ENCODE measurements around the gene PLPP3. TPM values are rescaled to one million over a fixed set of nuclear protein-coding genes. Genes with fewer than 3 reads are reported as not detected.

Gene PLPP3
- total and polyA plus RNA-seq, 2 of the 8 experiments (the other 6 are each of a cell fraction or from before 2014, with no cell fraction given): 33.2 to 42.0 TPM

DNA sequence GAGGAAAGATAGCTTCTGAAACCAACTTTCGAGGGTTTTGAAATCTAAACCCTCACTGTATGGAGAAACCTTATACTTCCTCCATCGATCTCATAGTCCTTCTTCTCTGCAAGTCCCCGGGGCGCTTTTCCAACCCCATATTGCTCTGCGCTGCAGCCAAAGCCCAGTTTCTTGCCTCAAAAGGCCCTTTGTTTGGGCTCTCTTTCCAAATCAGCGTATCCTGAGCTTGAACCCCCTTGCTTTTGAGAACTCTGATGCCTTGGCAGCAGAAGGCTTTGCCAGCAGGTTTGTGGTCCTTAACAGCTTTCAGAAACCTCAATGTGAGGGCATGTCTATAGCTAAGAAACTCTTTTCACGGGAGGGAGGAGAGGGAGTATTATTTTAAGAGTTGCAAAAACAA is 21.6 kb downstream of the PLPP3 start:
- Histone ChIP-seq H3K79me1 (ENCODE audit: low read depth, low read length) (peaks cover 13% of the 10 kb centered on the region), H2AK5ac (ENCODE audit: low read depth, low read length) (no peak overlapping the region), H3K56ac (replicated peaks; ENCODE audit: insufficient read length, low read depth, low read length) (no peak overlapping the region), H4K91ac (replicated peaks; ENCODE audit: insufficient read length, low read length) (no peak overlapping the region), H4K20me1 (replicated peaks in 1 of 2; ENCODE audit: control insufficient read depth in 1 of 2, insufficient read depth in 2 of 2, low read length in 2 of 2) (peaks cover 0 to 6% of the 10 kb centered on the region in 2 experiments), H2BK15ac (ENCODE audit: low read length) (no peak overlapping the region), H3K9me3 (ENCODE audit: insufficient read depth in 2 of 2, low read depth in 1 of 2, low read length in 1 of 2) (no peaks in the 10 kb centered on the region), H2BK12ac (ENCODE audit: low read depth, low read length) (no peak overlapping the region), H4K8ac (ENCODE audit: extremely low read depth, insufficient read depth, low read length) (no peak overlapping the region; the same call in 1 of the 2 replicates), H3K9ac (replicated peaks in 1 of 4; ENCODE audit: extremely low read depth in 1 of 4, low read depth in 3 of 4, low read length in 3 of 4) (no peak overlapping the region), H3K14ac (ENCODE audit: insufficient read length) (no peak overlapping the region), H3K4me1 (replicated peaks in 1 of 4; ENCODE audit: control insufficient read depth in 3 of 4, insufficient read depth in 4 of 4, low read length in 3 of 4) (peaks cover 1 to 23% (median 14%) of the 10 kb centered on the region in 4 experiments; a peak in 5 of 7 replicates), H4K5ac (ENCODE audit: insufficient read length, low read depth, low read length) (no peak overlapping the region), H3K4ac (replicated peaks; ENCODE audit: insufficient read length, low read depth, low read length) (no peak overlapping the region), H3K27ac (ENCODE audit: low read depth, low read length) (no peak overlapping the region), H2BK5ac (ENCODE audit: low read depth, low read length) (no peak overlapping the region), H3K4me2 (ENCODE audit: insufficient read depth in 1 of 2, low read depth in 2 of 2, low read length in 2 of 2) (no peak overlapping the region), H2BK20ac (ENCODE audit: low read length) (no peak overlapping the region), H2AFZ (ENCODE audit: low read length) (no peak overlapping the region), H3K23me2 (ENCODE audit: low read depth, low read length) (no peaks in the 10 kb centered on the region), H3K18ac (ENCODE audit: extremely low read depth, low read length) (no peak overlapping the region), H2BK120ac (replicated peaks; ENCODE audit: low read depth, low read length) (no peak overlapping the region), H3K4me3 (ENCODE audit: extremely low read depth in 1 of 4, insufficient read depth in 2 of 4, low read depth in 3 of 4, low read length in 4 of 4) (no peak overlapping the region), H3K79me2 (ENCODE audit: control insufficient read depth in 1 of 2, insufficient read depth in 2 of 2, low read length in 2 of 2) (peaks cover 36 to 95% of the 10 kb centered on the region in 2 experiments), H3K27me3 (replicated peaks in 1 of 4; ENCODE audit: control insufficient read depth in 3 of 4, extremely low read depth in 1 of 4, insufficient read depth in 3 of 4, low read length in 3 of 4) (no peaks in the 10 kb centered on the region), H3K36me3 (ENCODE audit: control insufficient read depth in 2 of 4, insufficient read depth in 4 of 4, low read length in 3 of 4) (no peaks in the 10 kb centered on the region), H3K23ac (ENCODE audit: insufficient read length) (no peak overlapping the region)
- ChIA-PET POLR2A (ENCODE audit: partially characterized antibody) (interaction anchor here (1.1 to 1.4 kb wide), 4 partner anchors 10 to 122 kb away, joined by 3 to 5 read pairs (median 4); no protein-coding TSS in a partner anchor), CTCF (ENCODE audit: partially characterized antibody) (interaction anchor here (0.6 to 1.5 kb wide), 5 partner anchors 19 to 620 kb away, joined by 3 to 4 read pairs (median 3); no protein-coding TSS in a partner anchor)
- FAIRE-seq: no peak
- DNase-seq (ENCODE audit: low read depth in 1 of 2, low spot score in 2 of 2): no peak
- 91% methylated on average over 7 of the region's 7 CpGs; no CpG with 5 or more reads in 1 of the 2 experiments for WGBS, 2 experiments (ENCODE audit: extremely low coverage in 1 of 2, insufficient coverage in 1 of 2, insufficient read length in 1 of 2, insufficient replicate concordance in 2 of 2, low coverage in 1 of 2, low lambda C conversion rate in 2 of 2, missing lambda C conversion rate in 1 of 2)
- no peak for TF ChIP-seq BCL11A (IDR thresholded peaks at IDR 0.05; ENCODE audit: low read depth in 2 of 2, low read length in 2 of 2)
- no peak for TF ChIP-seq SIN3A (conservative IDR thresholded peaks at IDR 0.05 in 1 of 2, IDR thresholded peaks at IDR 0.05 in 1 of 2; ENCODE audit: low read depth in 1 of 2, low read length in 2 of 2)
- TF ChIP-seq POLR2AphosphoS5 (IDR thresholded peaks at IDR 0.05; ENCODE audit: low read depth, low read length): no peak
- TF ChIP-seq ASH2L (IDR thresholded peaks at IDR 0.05; ENCODE audit: low read length): no peak

Measured in H1 (cell line).